Measurements from ENCODE around the gene PPP4R3B.
A peak's percentile ranks its signal among the peaks of the same experiment; 100 is the strongest.
"Not testable (repeated sequence)": the region's sequence is repeated elsewhere in the genome, so short reads cannot be mapped to it uniquely, and the experiment has no call there.

PPP4R3B gene

GRCh38 chr2:55592130-55592529 is 25.3 kb downstream of the PPP4R3B start:
- DNase-seq = no peak

GRCh38 chr2:55590810-55591440 is 26.5 kb downstream of the PPP4R3B start:
- no peak for DNase-seq

GRCh38 chr2:55585451-55586080 is 31.9 kb downstream of the PPP4R3B start:
- DNase-seq = no peak

- DNase-seq = no peak
These were observed 35.4 kb downstream of the PPP4R3B start for GRCh38 chr2:55581874-55582547.

- DNase-seq = peak in 1 of 2 experiments; percentile 2
These were observed 36.0 kb downstream of the PPP4R3B start for GRCh38 chr2:55581435-55581834.

- not testable (repeated sequence) for DNase-seq
These were observed 48.4 kb downstream of the PPP4R3B start for GRCh38 chr2:55569002-55569401.

GRCh38 chr2:55567298-55567697 is 50.1 kb downstream of the PPP4R3B start:
- no peak for DNase-seq

- no peak for DNase-seq
These were observed 51.8 kb downstream of the PPP4R3B start for GRCh38 chr2:55565613-55566012.

GRCh38 chr2:55560855-55561254 is 56.6 kb downstream of the PPP4R3B start:
- DNase-seq = no peak

GRCh38 chr2:55556809-55557208 is 60.6 kb downstream of the PPP4R3B start:
- DNase-seq = no peak

- DNase-seq = no peak
These were observed 61.4 kb downstream of the PPP4R3B start for GRCh38 chr2:55555977-55556376.

- no peak for DNase-seq
These were observed 64.1 kb downstream of the PPP4R3B start for GRCh38 chr2:55553321-55553720.

GRCh38 chr2:55550368-55551102 is 66.9 kb downstream of the PPP4R3B start:
- no peak for DNase-seq

- not testable (repeated sequence) for DNase-seq
These were observed 69.7 kb downstream of the PPP4R3B start for GRCh38 chr2:55547679-55548078.

- no peak for DNase-seq
These were observed 70.4 kb downstream of the PPP4R3B start for GRCh38 chr2:55547001-55547400.

- no peak for DNase-seq
These were observed 86.8 kb downstream of the PPP4R3B start for GRCh38 chr2:55530539-55531081.

GRCh38 chr2:55526174-55526573 is 91.2 kb downstream of the PPP4R3B start:
- no peak for DNase-seq

GRCh38 chr2:55524884-55525437 is 92.5 kb downstream of the PPP4R3B start:
- DNase-seq = no peak

GRCh38 chr2:55519938-55520885 is 97.2 kb downstream of the PPP4R3B start:
- DNase-seq = peak; percentile 47 to 52

GRCh38 chr2:55518841-55519165 is 98.6 kb downstream of the PPP4R3B start:
- peak; percentile 39 to 53 for DNase-seq

- peak; percentile 69 to 85 for DNase-seq
These were observed 105.8 kb downstream of the PPP4R3B start for GRCh38 chr2:55511508-55512124.
